Measurements from ENCODE around the gene S100A14. TPM values are rescaled to one million over a fixed set of nuclear protein-coding genes. Genes with fewer than 3 reads are reported as not detected.
A peak's percentile ranks its signal among the peaks of the same experiment; 100 is the strongest.

Gene S100A14
- total and polyA plus RNA-seq, 2 of the 13 experiments (the other 11 are each of a cell fraction or from before 2014, with no cell fraction given) = 1.4 to 7.7 TPM

- peak; percentile 80 for TF ChIP-seq CTCF (CRISPR knock-in tag; IDR thresholded peaks at IDR 0.05)
- TF ChIP-seq CERS6 (CRISPR knock-in tag; IDR thresholded peaks at IDR 0.05) = no peak
- TF ChIP-seq MXI1 (IDR thresholded peaks at IDR 0.05; ENCODE audit: borderline replicate concordance, low read depth, low read length) = no peak
- TF ChIP-seq ZNF563 (CRISPR knock-in tag; IDR thresholded peaks at IDR 0.05) = 0 out of 2 replicates have a peak, but pooled peaks have one; percentile 17
- TF ChIP-seq ZNF766 (CRISPR knock-in tag; IDR thresholded peaks at IDR 0.05; ENCODE audit: borderline replicate concordance) = no peak; the same call in 1 of the 2 replicates
- no peak for TF ChIP-seq CBX2 (IDR thresholded peaks at IDR 0.05; ENCODE audit: low read depth, low read length)
- no peak for TF ChIP-seq CBX2 (CRISPR knock-in tag; IDR thresholded peaks at IDR 0.05; ENCODE audit: low read depth)
- TF ChIP-seq PRMT3 (CRISPR knock-in tag; IDR thresholded peaks at IDR 0.05; ENCODE audit: borderline replicate concordance, low read depth) = no peak
- TF ChIP-seq WIZ (CRISPR knock-in tag; IDR thresholded peaks at IDR 0.05) = no peak
- TF ChIP-seq TGIF2 (CRISPR knock-in tag; IDR thresholded peaks at IDR 0.05) = no peak
- TF ChIP-seq ZNF326 (CRISPR knock-in tag; IDR thresholded peaks at IDR 0.05; ENCODE audit: borderline replicate concordance) = no peak
- TF ChIP-seq KMT2A (CRISPR knock-in tag; IDR thresholded peaks at IDR 0.05) = 0 out of 2 replicates have a peak, but pooled peaks have one; percentile 11
- no peak for TF ChIP-seq DZIP1 (CRISPR knock-in tag; IDR thresholded peaks at IDR 0.05)
- TF ChIP-seq, protein P1, sequence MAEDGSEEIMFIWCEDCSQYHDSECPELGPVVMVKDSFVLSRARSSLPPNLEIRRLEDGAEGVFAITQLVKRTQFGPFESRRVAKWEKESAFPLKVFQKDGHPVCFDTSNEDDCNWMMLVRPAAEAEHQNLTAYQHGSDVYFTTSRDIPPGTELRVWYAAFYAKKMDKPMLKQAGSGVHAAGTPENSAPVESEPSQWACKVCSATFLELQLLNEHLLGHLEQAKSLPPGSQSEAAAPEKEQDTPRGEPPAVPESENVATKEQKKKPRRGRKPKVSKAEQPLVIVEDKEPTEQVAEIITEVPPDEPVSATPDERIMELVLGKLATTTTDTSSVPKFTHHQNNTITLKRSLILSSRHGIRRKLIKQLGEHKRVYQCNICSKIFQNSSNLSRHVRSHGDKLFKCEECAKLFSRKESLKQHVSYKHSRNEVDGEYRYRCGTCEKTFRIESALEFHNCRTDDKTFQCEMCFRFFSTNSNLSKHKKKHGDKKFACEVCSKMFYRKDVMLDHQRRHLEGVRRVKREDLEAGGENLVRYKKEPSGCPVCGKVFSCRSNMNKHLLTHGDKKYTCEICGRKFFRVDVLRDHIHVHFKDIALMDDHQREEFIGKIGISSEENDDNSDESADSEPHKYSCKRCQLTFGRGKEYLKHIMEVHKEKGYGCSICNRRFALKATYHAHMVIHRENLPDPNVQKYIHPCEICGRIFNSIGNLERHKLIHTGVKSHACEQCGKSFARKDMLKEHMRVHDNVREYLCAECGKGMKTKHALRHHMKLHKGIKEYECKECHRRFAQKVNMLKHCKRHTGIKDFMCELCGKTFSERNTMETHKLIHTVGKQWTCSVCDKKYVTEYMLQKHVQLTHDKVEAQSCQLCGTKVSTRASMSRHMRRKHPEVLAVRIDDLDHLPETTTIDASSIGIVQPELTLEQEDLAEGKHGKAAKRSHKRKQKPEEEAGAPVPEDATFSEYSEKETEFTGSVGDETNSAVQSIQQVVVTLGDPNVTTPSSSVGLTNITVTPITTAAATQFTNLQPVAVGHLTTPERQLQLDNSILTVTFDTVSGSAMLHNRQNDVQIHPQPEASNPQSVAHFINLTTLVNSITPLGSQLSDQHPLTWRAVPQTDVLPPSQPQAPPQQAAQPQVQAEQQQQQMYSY (CRISPR knock-in tag; IDR thresholded peaks at IDR 0.05) = no peak
- no peak; the same call in 1 of the 2 replicates for TF ChIP-seq TBX2 (CRISPR knock-in tag; IDR thresholded peaks at IDR 0.05; ENCODE audit: borderline replicate concordance)
- no peak for TF ChIP-seq KLF9 (CRISPR knock-in tag; IDR thresholded peaks at IDR 0.05; ENCODE audit: low read depth)
- no peak for TF ChIP-seq ATAD3A (CRISPR knock-in tag; IDR thresholded peaks at IDR 0.05)
- TF ChIP-seq JDP2 (CRISPR knock-in tag; IDR thresholded peaks at IDR 0.05; ENCODE audit: borderline replicate concordance) = no peak
- TF ChIP-seq, protein P2, sequence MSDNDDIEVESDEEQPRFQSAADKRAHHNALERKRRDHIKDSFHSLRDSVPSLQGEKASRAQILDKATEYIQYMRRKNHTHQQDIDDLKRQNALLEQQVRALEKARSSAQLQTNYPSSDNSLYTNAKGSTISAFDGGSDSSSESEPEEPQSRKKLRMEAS (IDR thresholded peaks at IDR 0.05) = no peak
- TF ChIP-seq XBP1 (CRISPR knock-in tag; IDR thresholded peaks at IDR 0.05) = no peak
- TF ChIP-seq ZNF891 (CRISPR knock-in tag; IDR thresholded peaks at IDR 0.05) = no peak
Measured at GRCh38 chr1:153627715-153628626, 11.8 kb upstream of the S100A14 start, which contains the start of gene S100A1 (continued).

Measured in HepG2 (cell line).